Right lobe of liver (tissue), 4 donors: ENCODE data around the gene SNX30.

Experiments
- CTCF ChIP-seq, 4 donors: fragments of 200-600 bp in 3 of 4; fragments of 450-650 bp in 1 of 4; IDR thresholded peaks; one replicate each; pipeline versions ENCODE4 v1.5.1 to v1.8.0; 2016 to 2022; ENCODE audit warnings: antibody characterized with exemption in 4 of 4, mild to moderate bottlenecking in 2 of 4
- POLR2A ChIP-seq: fragments of 450-650 bp; IDR thresholded peaks from one replicate; pipeline ENCODE4 v1.6.1; 2017; ENCODE audit warnings: antibody characterized with exemption, mild to moderate bottlenecking
- donor health status: DM: no; HTN: no; CAD: no.
- donor health status: DM: no; HTN: no; CAD: no.
- donor health status: DM: no; HTN: yes; CAD: no.

- TF ChIP-seq CTCF (IDR thresholded peaks at IDR 0.05) (no peak), POLR2A (no peak)
These were observed 105.6 kb downstream of the SNX30 start for GRCh38 chr9:112856200-112856599.
